ENCODE results near the gene SORT1. TPM values are rescaled to one million over a fixed set of nuclear protein-coding genes. Genes with fewer than 3 reads are reported as not detected.
A peak's percentile ranks its signal among the peaks of the same experiment; 100 is the strongest.

Gene SORT1
- total RNA-seq, 1 experiment from 2014 or later = 47.9 TPM

- Mint-ChIP-seq H3K4me1 (peaks cover 13 to 22% of the 10 kb centered on the region in 2 experiments), H3K36me3 (ENCODE audit: insufficient read depth in 1 of 3, low read depth in 3 of 3) (peaks cover 3 to 7% (median 5%) of the 10 kb centered on the region in 3 experiments; a peak in 6 of 7 replicates), H3K27me3 (ENCODE audit: low read depth) (no peaks in the 10 kb centered on the region), H3K27ac (peak overlapping the region; percentile 1 to 79 (median 15); a peak in 5 of 7 replicates), H3K4me3 (no peak overlapping the region), H3K9me3 (no peaks in the 10 kb centered on the region)
- no peak overlapping the region for H3K14ac ChIP-seq (ENCODE audit: insufficient read depth, low read length)
- H2BK5ac ChIP-seq (ENCODE audit: insufficient read length, low read length) = no peak overlapping the region
- H3T11ph ChIP-seq (ENCODE audit: low read length) = no peak overlapping the region
- H3K56ac ChIP-seq (ENCODE audit: insufficient read length, low read depth, low read length) = no peak overlapping the region
- no peak overlapping the region for H3K27ac ChIP-seq (ENCODE audit: insufficient read length, low read depth, low read length)
- H3K4me2 ChIP-seq (ENCODE audit: insufficient read depth, insufficient read length, low read length) = no peak overlapping the region
- H3K18ac ChIP-seq (ENCODE audit: insufficient read length, low read depth, low read length) = no peak overlapping the region
- peaks cover 4% of the 10 kb centered on the region for H3K79me1 ChIP-seq (ENCODE audit: insufficient read depth, low read depth, low read length, poor library complexity, severe bottlenecking)
- H4K8ac ChIP-seq (replicated peaks; ENCODE audit: insufficient read length, low read depth, low read length) = no peak overlapping the region
- no peaks in the 10 kb centered on the region for H3K9me3 ChIP-seq (ENCODE audit: control insufficient read depth, low read depth, low read length)
- H3K79me2 ChIP-seq (ENCODE audit: insufficient read depth, low read length) = peaks cover 9% of the 10 kb centered on the region; the same call in 1 of the 2 replicates
- H3K4ac ChIP-seq (ENCODE audit: low read depth, low read length) = no peak overlapping the region
- no peak overlapping the region for H4K5ac ChIP-seq (ENCODE audit: insufficient read length, low read depth, low read length)
- H3K27me3 ChIP-seq (ENCODE audit: insufficient read depth, low read length) = no peaks in the 10 kb centered on the region
- H4K91ac ChIP-seq (ENCODE audit: insufficient read length, low read depth, low read length) = no peak overlapping the region
- H2AFZ ChIP-seq (ENCODE audit: low read length) = no peak overlapping the region
- H2BK20ac ChIP-seq (ENCODE audit: low read depth, low read length, poor library complexity, severe bottlenecking) = no peak overlapping the region
- no peak overlapping the region for H2BK120ac ChIP-seq (ENCODE audit: low read depth, low read length, poor library complexity, severe bottlenecking)
- TF ChIP-seq CTCF (conservative IDR thresholded peaks at IDR 0.05) = no peak
- no peaks in the 10 kb centered on the region for H3K23me2 ChIP-seq (ENCODE audit: insufficient read length, low read depth, low read length, poor library complexity, severe bottlenecking)
- no peak overlapping the region for H3K9ac ChIP-seq (ENCODE audit: extremely low read depth, insufficient read length, low read length)
- no peaks in the 10 kb centered on the region for H4K20me1 ChIP-seq (ENCODE audit: control insufficient read depth, insufficient read depth, insufficient read length)
- no peak overlapping the region for H2BK15ac ChIP-seq (ENCODE audit: low read depth, low read length)
- no peaks in the 10 kb centered on the region for H3K4me1 ChIP-seq (ENCODE audit: insufficient read depth, low read length)
- no peak overlapping the region for H3K23ac ChIP-seq (ENCODE audit: insufficient read length, low read depth, low read length)
- H2BK12ac ChIP-seq (ENCODE audit: insufficient read length, low read depth, low read length) = no peak overlapping the region
- 100% methylated on average over 1 of the region's 5 CpGs for WGBS (ENCODE audit: extremely low coverage, insufficient read length, low lambda C conversion rate)
- DNase-seq = no peak
- H2AK5ac ChIP-seq (ENCODE audit: insufficient read length, low read length) = no peak overlapping the region
These were observed 7.9 kb downstream of the SORT1 start for GRCh38 chr1:109389638-109390341.
